Measurements from ENCODE around the gene PTPRD. TPM values are rescaled to one million over a fixed set of nuclear protein-coding genes. Genes with fewer than 3 reads are reported as not detected.

Gene PTPRD
- total and polyA plus RNA-seq, 2 donors (not counting 1 experiment from before 2014, with no cell fraction given) = not detected

DNA sequence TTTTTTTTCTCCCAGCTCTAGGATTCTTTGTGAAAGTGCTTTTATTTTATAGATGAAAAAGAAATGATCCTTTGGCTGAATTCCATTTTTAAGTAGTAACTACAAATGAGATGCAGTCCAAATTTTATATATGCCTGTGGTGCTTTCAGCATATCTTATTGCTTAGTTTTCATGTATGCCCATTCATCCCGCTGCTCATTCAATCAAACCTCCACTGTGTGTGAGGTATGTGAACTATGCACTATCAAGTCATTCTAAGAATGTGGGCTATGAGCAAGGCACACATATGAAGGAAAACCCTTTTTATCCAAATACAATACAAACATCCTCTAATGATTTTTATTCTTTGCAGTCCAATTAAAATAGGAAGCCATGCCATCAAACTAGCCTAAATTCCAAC, 1744.2 kb downstream of the PTPRD start:
- Histone ChIP-seq H3K27ac (ENCODE audit: low read length in 2 of 2) (no peak overlapping the region), H3K27me3 (replicated peaks in 1 of 4; ENCODE audit: control extremely low read depth in 1 of 4, control insufficient read depth in 3 of 4, insufficient read depth in 4 of 4, low read length in 3 of 4) (no peaks in the 10 kb centered on the region), H3K9me3 (ENCODE audit: control extremely low read depth in 1 of 3, control insufficient read depth in 2 of 3, insufficient read depth in 1 of 3, low read length in 2 of 3) (no peaks in the 10 kb centered on the region), H3K4me2 (replicated peaks; ENCODE audit: low read depth, low read length, poor library complexity, severe bottlenecking) (no peak overlapping the region), H2AFZ (ENCODE audit: insufficient read depth, low read depth, low read length, poor library complexity, severe bottlenecking) (no peak overlapping the region), H3K4me3 (ENCODE audit: control extremely low read depth in 1 of 5, extremely low read depth in 1 of 5, insufficient read depth in 1 of 5, low read depth in 2 of 5, low read length in 4 of 5) (no peak overlapping the region), H4K20me1 (ENCODE audit: control insufficient read depth, insufficient read depth, low read length, poor library complexity, severe bottlenecking) (no peaks in the 10 kb centered on the region), H3K36me3 (replicated peaks in 1 of 2; ENCODE audit: control extremely low read depth in 1 of 2, control insufficient read depth in 1 of 2, extremely low read depth in 1 of 2, insufficient read depth in 2 of 2, low read length in 1 of 2) (no peaks in the 10 kb centered on the region), H3K9ac (ENCODE audit: low read length) (no peak overlapping the region), H3K79me2 (ENCODE audit: control insufficient read depth, insufficient read depth, low read length) (no peaks in the 10 kb centered on the region), H3K4me1 (ENCODE audit: control insufficient read depth in 2 of 2, insufficient read depth in 2 of 2, low read length in 2 of 2) (no peaks in the 10 kb centered on the region)
- no peak for DNase-seq
- Mint-ChIP-seq H3K27ac (no peak overlapping the region), H3K4me3 (no peak overlapping the region), H3K9me3 (ENCODE audit: insufficient read depth) (no peaks in the 10 kb centered on the region), H3K27me3 (peaks cover 3% of the 10 kb centered on the region), H3K4me1 (peaks cover 1% of the 10 kb centered on the region)
- CTCF ChIA-PET = no interaction called here
- POLR2A ChIA-PET = no interaction called here
- no CpG with 5 or more reads among the region's 1 CpG for WGBS (ENCODE audit: insufficient coverage)
- TF ChIP-seq EZH2 (IDR thresholded peaks at IDR 0.05; ENCODE audit: borderline replicate concordance, insufficient read depth, low read depth, low read length, poor library complexity, severe bottlenecking) = no peak
- TF ChIP-seq, protein P1, sequence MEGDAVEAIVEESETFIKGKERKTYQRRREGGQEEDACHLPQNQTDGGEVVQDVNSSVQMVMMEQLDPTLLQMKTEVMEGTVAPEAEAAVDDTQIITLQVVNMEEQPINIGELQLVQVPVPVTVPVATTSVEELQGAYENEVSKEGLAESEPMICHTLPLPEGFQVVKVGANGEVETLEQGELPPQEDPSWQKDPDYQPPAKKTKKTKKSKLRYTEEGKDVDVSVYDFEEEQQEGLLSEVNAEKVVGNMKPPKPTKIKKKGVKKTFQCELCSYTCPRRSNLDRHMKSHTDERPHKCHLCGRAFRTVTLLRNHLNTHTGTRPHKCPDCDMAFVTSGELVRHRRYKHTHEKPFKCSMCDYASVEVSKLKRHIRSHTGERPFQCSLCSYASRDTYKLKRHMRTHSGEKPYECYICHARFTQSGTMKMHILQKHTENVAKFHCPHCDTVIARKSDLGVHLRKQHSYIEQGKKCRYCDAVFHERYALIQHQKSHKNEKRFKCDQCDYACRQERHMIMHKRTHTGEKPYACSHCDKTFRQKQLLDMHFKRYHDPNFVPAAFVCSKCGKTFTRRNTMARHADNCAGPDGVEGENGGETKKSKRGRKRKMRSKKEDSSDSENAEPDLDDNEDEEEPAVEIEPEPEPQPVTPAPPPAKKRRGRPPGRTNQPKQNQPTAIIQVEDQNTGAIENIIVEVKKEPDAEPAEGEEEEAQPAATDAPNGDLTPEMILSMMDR (IDR thresholded peaks at IDR 0.05) = no peak
- ATAC-seq (ENCODE audit: low read depth) = no peak
- intact Hi-C loops (cut with micrococcal nuclease) = no loop called here

DNA sequence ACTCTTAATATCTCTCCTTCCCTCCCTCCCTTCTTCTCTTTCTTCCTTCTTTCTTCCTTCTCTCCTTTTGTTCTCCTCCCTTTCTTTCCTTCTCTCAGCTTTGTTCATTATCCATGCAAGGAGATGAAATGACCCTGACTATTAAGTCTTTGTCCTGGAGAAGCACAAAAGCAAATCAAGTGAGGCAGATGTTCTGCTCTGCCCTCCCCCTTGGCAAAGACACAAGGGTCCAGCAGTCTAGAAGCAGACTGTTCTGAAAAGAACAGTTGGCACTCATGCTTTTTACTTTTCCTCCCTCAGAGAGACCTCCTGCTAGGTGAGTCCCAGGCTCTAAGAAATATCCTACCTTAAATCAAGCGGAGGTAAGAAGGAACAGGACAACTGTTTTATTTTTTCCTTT, 1745.7 kb downstream of the PTPRD start:
- no peaks in the 10 kb centered on the region for H4K20me1 ChIP-seq (ENCODE audit: control insufficient read depth, insufficient read depth, low read length, poor library complexity, severe bottlenecking)
- WGBS (ENCODE audit: insufficient coverage) = no CpG with 5 or more reads among the region's 1 CpG
- Mint-ChIP-seq H3K4me3 (no peak overlapping the region), H3K9me3 (ENCODE audit: insufficient read depth) (no peaks in the 10 kb centered on the region), H3K4me1 (no peaks in the 10 kb centered on the region), H3K27me3 (no peaks in the 10 kb centered on the region), H3K27ac (no peak overlapping the region)
- no peak overlapping the region for H3K27ac ChIP-seq (ENCODE audit: low read length in 2 of 2)
- POLR2A ChIA-PET = no interaction called here
- TF ChIP-seq, protein P1 (IDR thresholded peaks at IDR 0.05) = no peak
- no peak for TF ChIP-seq EZH2 (IDR thresholded peaks at IDR 0.05; ENCODE audit: borderline replicate concordance, insufficient read depth, low read depth, low read length, poor library complexity, severe bottlenecking)
- no peak overlapping the region for H3K9ac ChIP-seq (ENCODE audit: low read length)
- intact Hi-C loops (cut with micrococcal nuclease) = no loop called here
- no peaks in the 10 kb centered on the region for H3K27me3 ChIP-seq (replicated peaks in 1 of 4; ENCODE audit: control extremely low read depth in 1 of 4, control insufficient read depth in 3 of 4, insufficient read depth in 4 of 4, low read length in 3 of 4)
- H3K36me3 ChIP-seq (replicated peaks in 1 of 2; ENCODE audit: control extremely low read depth in 1 of 2, control insufficient read depth in 1 of 2, extremely low read depth in 1 of 2, insufficient read depth in 2 of 2, low read length in 1 of 2) = no peaks in the 10 kb centered on the region
- CTCF ChIA-PET = no interaction called here
- H3K4me3 ChIP-seq (ENCODE audit: control extremely low read depth in 1 of 5, extremely low read depth in 1 of 5, insufficient read depth in 1 of 5, low read depth in 2 of 5, low read length in 4 of 5) = no peak overlapping the region
- H3K4me1 ChIP-seq (ENCODE audit: control insufficient read depth in 2 of 2, insufficient read depth in 2 of 2, low read length in 2 of 2) = no peaks in the 10 kb centered on the region
- no peaks in the 10 kb centered on the region for H3K9me3 ChIP-seq (ENCODE audit: control extremely low read depth in 1 of 3, control insufficient read depth in 2 of 3, insufficient read depth in 1 of 3, low read length in 2 of 3)
- DNase-seq (no peak), ATAC-seq (ENCODE audit: low read depth) (no peak)
- H2AFZ ChIP-seq (ENCODE audit: insufficient read depth, low read depth, low read length, poor library complexity, severe bottlenecking) = no peak overlapping the region
- no peaks in the 10 kb centered on the region for H3K79me2 ChIP-seq (ENCODE audit: control insufficient read depth, insufficient read depth, low read length)
- H3K4me2 ChIP-seq (replicated peaks; ENCODE audit: low read depth, low read length, poor library complexity, severe bottlenecking) = no peak overlapping the region

Data from B cell (primary cell).